NCI-H2081 (cell line): ENCODE data around the gene MUC3A.
"Not testable (repeated sequence)": the region's sequence is repeated elsewhere in the genome, so short reads cannot be mapped to it uniquely, and the experiment has no call there.

Source experiments
- DNase-seq, 2 experiments: peaks; one replicate each; lab custom pipeline; 2025; lab: John Stamatoyannopoulos, UW

Gene MUC3A, protein sequence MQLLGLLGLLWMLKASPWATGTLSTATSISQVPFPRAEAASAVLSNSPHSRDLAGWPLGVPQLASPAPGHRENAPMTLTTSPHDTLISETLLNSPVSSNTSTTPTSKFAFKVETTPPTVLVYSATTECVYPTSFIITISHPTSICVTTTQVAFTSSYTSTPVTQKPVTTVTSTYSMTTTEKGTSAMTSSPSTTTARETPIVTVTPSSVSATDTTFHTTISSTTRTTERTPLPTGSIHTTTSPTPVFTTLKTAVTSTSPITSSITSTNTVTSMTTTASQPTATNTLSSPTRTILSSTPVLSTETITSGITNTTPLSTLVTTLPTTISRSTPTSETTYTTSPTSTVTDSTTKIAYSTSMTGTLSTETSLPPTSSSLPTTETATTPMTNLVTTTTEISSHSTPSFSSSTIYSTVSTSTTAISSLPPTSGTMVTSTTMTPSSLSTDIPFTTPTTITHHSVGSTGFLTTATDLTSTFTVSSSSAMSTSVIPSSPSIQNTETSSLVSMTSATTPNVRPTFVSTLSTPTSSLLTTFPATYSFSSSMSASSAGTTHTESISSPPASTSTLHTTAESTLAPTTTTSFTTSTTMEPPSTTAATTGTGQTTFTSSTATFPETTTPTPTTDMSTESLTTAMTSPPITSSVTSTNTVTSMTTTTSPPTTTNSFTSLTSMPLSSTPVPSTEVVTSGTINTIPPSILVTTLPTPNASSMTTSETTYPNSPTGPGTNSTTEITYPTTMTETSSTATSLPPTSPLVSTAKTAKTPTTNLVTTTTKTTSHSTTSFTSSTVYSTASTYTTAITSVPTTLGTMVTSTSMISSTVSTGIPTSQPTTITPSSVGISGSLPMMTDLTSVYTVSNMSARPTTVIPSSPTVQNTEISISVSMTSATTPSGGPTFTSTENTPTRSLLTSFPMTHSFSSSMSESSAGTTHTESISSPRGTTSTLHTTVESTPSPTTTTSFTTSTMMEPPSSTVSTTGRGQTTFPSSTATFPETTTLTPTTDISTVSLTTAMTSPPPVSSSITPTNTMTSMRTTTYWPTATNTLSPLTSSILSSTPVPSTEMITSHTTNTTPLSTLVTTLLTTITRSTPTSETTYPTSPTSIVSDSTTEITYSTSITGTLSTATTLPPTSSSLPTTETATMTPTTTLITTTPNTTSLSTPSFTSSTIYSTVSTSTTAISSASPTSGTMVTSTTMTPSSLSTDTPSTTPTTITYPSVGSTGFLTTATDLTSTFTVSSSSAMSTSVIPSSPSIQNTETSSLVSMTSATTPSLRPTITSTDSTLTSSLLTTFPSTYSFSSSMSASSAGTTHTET (N-terminal part only)

DNA sequence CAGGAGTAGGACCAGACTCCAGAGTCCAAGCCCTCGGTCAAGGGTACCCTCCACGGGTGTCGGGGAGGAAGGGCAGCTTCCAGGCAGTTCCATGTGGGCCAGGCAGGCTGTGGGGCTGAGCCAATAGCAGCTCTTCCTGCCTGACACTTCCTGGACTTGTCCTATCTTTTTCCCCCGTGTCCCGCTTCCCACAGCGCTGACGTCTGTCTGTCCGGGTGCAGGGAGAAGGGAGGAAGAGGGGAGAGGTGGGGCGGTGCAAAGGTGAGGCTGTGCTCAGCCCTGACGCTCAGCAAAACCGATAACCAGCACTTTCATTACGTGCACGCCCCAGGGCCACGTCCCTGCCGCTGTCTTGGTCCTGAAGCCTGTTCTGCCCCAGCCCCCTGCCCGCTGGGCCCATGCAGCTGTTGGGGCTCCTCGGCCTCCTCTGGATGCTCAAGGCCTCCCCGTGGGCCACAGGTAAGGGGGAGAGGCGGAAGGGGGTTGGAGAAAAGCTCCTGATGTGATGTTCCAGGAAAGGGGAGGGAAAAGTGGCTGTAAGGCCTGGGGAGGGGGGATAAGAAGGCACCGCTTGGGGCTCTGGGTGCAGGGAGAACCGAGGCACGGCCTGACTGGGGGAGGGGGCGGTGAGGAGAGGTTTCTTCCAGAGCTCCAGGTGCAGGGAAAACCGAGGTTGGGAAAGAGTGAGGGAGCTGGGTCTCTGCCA, at the start of gene MUC3A:
Gene MUC3A (plus strand): TSS at position 308 of the 706 bp plus-strand sequence. CDS start 91 bp downstream, at position 399.
- DNase-seq: no peak

DNA sequence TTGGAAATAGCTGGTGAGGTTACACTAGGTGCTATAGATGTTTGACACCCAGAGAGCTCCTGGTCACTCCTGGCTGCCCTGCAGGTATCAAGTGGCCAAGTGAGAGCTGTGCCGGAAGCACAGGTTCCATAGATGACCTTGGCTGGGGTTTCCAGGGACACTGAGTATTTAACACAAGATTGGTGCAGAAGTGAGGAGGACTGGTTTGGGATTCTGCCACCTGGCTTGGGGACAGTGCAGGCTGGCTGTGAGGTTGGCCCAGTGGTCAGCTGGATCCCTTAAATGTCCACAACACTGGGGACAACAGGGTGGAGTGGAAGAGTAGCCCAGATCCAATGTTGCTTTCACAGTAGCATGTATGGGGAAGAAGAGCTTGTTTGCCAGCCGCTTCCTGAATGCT, 48.4 kb upstream of the MUC3A start:
- DNase-seq: no peak

- DNase-seq: no peak
Measured at GRCh38 chr7:100901921-100902332, 47.4 kb upstream of the MUC3A start.

GRCh38 chr7:100902638-100903037, 46.7 kb upstream of the MUC3A start:
- no peak for DNase-seq

DNA sequence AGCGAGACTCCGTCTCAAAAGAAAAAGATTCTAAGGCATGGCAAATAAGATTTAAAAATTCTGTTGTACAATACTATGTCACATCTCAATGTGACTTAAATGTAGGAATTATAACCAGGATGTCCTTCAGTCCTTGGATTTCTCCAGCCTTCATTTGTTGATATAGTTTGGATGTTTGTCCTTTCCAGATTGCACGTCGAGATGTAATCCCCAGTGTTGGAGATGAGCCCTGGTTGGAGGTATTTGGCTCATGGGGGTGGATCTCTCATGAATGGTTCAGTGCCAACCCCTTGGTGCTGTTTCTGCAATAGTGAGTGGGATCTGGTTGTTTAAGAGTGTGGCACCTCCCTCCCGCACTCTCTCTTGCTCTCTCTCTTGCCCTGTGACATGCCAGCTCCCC, 40.8 kb upstream of the MUC3A start:
- no peak for DNase-seq

GRCh38 chr7:100910443-100910842, 38.9 kb upstream of the MUC3A start:
- DNase-seq: not testable (repeated sequence)

DNA sequence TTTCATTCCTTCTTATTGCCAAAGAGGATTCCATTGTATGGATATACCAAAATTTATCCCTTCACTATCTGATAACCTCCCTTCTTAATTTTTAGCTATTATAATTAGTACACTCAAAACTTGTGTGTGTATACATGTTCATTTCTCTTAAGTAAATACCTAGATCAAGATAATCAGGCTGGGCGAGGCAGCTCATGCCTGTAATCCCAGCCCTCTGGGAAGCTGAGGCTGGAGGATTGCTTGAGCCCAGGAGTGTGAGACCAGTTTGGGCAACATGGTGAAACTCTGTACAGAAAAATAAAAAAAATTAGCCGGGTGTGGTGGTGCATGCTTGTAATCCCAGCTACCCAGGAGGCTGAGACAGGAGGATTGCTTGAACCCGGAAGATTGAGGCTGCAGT, 37.9 kb upstream of the MUC3A start:
- no peak for DNase-seq

GRCh38 chr7:100914208-100914878, 35.0 kb upstream of the MUC3A start:
- DNase-seq: no peak

- DNase-seq: no peak
Measured at GRCh38 chr7:100914879-100915447, 34.4 kb upstream of the MUC3A start.

- DNase-seq: not testable (repeated sequence)
Measured at GRCh38 chr7:100919335-100919734, 30.0 kb upstream of the MUC3A start.

GRCh38 chr7:100919779-100920437, 29.4 kb upstream of the MUC3A start:
- not testable (repeated sequence) for DNase-seq

DNA sequence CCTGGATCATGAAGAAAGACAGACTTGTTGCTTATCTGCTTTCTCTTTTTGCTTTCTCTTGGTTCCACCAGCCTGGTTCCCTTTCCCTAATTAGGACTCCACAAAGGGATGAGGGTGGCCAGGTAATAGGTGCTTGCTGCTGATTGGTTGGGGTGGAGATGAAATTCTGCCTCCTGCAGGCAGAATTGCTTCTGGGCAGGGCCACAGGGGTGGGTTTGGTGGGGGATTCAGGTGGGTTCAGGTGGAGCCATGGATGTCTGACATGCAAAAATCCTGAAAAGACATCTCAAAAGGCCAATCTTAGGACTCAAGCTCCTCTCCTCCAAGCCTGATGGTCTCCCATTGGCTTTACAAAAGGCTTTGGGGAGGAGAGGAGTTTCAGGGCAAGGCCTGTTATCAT, 28.3 kb upstream of the MUC3A start:
- no peak for DNase-seq

- DNase-seq: not testable (repeated sequence)
Measured at GRCh38 chr7:100923616-100924015, 25.7 kb upstream of the MUC3A start.

DNA sequence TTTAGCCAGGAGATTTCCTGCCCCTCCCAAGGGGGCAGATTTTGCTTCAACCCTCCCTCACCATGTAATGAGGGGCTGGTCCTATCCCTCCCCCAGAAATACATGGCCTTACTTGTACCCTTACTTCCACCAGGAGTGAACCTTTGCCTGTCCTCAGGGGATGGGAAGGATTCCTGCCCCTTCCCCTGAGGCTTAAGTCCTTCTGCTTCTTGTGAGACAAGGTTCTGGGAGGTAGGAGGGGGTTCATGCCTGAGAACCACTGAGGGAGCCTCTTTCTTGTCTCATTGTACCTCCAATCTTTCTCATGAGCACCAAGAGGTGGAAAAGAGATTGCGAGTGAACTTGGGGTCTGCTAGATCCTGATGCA, 19.5 kb upstream of the MUC3A start:
- DNase-seq: no peak

DNA sequence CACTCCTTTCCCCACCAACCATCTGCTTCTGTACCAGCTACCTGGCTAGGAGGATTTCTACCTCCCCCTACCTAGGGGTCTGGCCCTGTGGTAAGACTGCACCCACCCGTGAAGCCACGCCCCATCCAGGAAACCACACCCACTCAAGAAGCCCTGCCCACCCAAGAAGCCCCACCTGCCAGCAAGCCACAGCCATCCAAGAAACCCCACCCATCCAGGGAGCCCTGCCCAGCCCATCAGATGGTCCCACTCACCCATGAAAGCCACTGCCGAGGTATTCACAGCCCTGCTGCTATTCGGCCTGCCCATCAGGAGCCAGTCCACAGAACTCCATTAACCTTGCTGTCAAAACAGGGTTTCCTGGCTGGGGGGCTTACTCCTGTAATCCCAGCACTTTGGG, 15.6 kb upstream of the MUC3A start:
- no peak for DNase-seq

- DNase-seq: not testable (repeated sequence)
Measured at GRCh38 chr7:100935381-100935780, 14.0 kb upstream of the MUC3A start.

- not testable (repeated sequence) for DNase-seq
Measured at GRCh38 chr7:100936167-100936566, 13.2 kb upstream of the MUC3A start.

DNA sequence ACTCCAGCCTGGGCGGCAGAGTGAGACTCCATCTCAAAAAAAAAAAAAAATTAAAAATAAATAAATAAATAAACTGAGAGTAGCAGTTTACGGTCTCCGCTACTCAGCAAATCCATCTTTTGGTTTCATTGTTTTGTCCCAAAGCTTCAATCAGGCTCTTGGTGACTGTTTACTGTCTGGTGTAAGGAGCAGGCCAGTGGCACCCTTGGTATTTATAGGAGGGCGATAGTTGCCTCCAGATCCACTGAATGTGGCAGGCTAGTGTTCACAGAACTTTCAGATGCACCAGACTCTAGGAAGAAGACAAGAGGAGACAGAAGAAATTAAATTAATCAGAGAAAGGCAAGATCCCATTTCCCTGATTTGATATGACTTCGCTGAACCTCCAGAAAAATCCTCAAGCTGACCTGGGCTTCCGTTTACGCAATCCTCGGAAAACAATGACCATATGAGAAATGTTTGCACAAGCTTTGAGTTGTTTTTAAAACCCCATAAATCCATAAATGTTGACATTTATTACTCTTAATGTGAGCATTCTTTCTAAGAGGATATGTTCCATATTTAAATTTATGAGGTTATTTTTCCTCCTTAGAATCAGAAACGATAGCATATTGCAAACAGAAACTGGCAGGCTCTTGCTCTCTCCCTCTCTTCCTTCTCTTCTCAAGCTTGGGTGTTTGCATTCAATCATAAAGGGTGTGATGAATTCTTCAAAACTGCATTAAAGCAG, 7.1 kb upstream of the MUC3A start:
- no peak for DNase-seq

- DNase-seq: peak in 1 of 2 experiments; percentile 23
Measured at GRCh38 chr7:100943693-100944092, 5.6 kb upstream of the MUC3A start.
